ENCODE measurements around the gene MAG.
A peak's percentile ranks its signal among the peaks of the same experiment; 100 is the strongest.

Gene MAG

GRCh38 chr19:35279374-35279773 is 12.6 kb upstream of the MAG start:
- no peak for ATAC-seq
- TF ChIP-seq BACH2 (CRISPR knock-in tag; IDR thresholded peaks at IDR 0.05; ENCODE audit: borderline replicate concordance) (no peak), PPARA (CRISPR knock-in tag; IDR thresholded peaks at IDR 0.05; ENCODE audit: borderline replicate concordance) (no peak), ZFP3 (CRISPR knock-in tag; IDR thresholded peaks at IDR 0.05) (no peak), SNAI2 (CRISPR knock-in tag; IDR thresholded peaks at IDR 0.05) (no peak), ZC3H10 (CRISPR knock-in tag; IDR thresholded peaks at IDR 0.05) (no peak), RARB (CRISPR knock-in tag; IDR thresholded peaks at IDR 0.05) (no peak), OSR1 (CRISPR knock-in tag; IDR thresholded peaks at IDR 0.05) (no peak), ZNF70 (CRISPR knock-in tag; IDR thresholded peaks at IDR 0.05) (no peak), TCF4 (CRISPR knock-in tag; IDR thresholded peaks at IDR 0.05; ENCODE audit: borderline replicate concordance) (no peak), ISL1 (CRISPR knock-in tag; IDR thresholded peaks at IDR 0.05) (no peak), ARNTL (CRISPR knock-in tag; IDR thresholded peaks at IDR 0.05; ENCODE audit: borderline replicate concordance, low read depth) (no peak), ZNF8 (CRISPR knock-in tag; IDR thresholded peaks at IDR 0.05) (no peak), CSRNP3 (CRISPR knock-in tag; IDR thresholded peaks at IDR 0.05) (no peak), GLIS3 (CRISPR knock-in tag; IDR thresholded peaks at IDR 0.05) (no peak), CSDC2 (CRISPR knock-in tag; IDR thresholded peaks at IDR 0.05) (no peak), PATZ1 (CRISPR knock-in tag; IDR thresholded peaks at IDR 0.05; ENCODE audit: borderline replicate concordance) (no peak), ZFP30 (CRISPR knock-in tag; IDR thresholded peaks at IDR 0.05) (no peak), ZNF565 (CRISPR knock-in tag; conservative IDR thresholded peaks at IDR 0.05; ENCODE audit: low read depth) (no peak)
- TF ChIP-seq, protein P1, sequence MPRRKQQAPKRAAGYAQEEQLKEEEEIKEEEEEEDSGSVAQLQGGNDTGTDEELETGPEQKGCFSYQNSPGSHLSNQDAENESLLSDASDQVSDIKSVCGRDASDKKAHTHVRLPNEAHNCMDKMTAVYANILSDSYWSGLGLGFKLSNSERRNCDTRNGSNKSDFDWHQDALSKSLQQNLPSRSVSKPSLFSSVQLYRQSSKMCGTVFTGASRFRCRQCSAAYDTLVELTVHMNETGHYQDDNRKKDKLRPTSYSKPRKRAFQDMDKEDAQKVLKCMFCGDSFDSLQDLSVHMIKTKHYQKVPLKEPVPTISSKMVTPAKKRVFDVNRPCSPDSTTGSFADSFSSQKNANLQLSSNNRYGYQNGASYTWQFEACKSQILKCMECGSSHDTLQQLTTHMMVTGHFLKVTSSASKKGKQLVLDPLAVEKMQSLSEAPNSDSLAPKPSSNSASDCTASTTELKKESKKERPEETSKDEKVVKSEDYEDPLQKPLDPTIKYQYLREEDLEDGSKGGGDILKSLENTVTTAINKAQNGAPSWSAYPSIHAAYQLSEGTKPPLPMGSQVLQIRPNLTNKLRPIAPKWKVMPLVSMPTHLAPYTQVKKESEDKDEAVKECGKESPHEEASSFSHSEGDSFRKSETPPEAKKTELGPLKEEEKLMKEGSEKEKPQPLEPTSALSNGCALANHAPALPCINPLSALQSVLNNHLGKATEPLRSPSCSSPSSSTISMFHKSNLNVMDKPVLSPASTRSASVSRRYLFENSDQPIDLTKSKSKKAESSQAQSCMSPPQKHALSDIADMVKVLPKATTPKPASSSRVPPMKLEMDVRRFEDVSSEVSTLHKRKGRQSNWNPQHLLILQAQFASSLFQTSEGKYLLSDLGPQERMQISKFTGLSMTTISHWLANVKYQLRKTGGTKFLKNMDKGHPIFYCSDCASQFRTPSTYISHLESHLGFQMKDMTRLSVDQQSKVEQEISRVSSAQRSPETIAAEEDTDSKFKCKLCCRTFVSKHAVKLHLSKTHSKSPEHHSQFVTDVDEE (CRISPR knock-in tag; IDR thresholded peaks at IDR 0.05), result no peak
- TF ChIP-seq, protein P2, sequence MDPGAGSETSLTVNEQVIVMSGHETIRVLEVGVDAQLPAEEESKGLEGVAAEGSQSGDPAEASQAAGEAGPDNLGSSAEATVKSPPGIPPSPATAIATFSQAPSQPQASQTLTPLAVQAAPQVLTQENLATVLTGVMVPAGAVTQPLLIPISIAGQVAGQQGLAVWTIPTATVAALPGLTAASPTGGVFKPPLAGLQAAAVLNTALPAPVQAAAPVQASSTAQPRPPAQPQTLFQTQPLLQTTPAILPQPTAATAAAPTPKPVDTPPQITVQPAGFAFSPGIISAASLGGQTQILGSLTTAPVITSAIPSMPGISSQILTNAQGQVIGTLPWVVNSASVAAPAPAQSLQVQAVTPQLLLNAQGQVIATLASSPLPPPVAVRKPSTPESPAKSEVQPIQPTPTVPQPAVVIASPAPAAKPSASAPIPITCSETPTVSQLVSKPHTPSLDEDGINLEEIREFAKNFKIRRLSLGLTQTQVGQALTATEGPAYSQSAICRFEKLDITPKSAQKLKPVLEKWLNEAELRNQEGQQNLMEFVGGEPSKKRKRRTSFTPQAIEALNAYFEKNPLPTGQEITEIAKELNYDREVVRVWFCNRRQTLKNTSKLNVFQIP (CRISPR knock-in tag; IDR thresholded peaks at IDR 0.05; ENCODE audit: borderline replicate concordance, low read depth), result no peak

DNA sequence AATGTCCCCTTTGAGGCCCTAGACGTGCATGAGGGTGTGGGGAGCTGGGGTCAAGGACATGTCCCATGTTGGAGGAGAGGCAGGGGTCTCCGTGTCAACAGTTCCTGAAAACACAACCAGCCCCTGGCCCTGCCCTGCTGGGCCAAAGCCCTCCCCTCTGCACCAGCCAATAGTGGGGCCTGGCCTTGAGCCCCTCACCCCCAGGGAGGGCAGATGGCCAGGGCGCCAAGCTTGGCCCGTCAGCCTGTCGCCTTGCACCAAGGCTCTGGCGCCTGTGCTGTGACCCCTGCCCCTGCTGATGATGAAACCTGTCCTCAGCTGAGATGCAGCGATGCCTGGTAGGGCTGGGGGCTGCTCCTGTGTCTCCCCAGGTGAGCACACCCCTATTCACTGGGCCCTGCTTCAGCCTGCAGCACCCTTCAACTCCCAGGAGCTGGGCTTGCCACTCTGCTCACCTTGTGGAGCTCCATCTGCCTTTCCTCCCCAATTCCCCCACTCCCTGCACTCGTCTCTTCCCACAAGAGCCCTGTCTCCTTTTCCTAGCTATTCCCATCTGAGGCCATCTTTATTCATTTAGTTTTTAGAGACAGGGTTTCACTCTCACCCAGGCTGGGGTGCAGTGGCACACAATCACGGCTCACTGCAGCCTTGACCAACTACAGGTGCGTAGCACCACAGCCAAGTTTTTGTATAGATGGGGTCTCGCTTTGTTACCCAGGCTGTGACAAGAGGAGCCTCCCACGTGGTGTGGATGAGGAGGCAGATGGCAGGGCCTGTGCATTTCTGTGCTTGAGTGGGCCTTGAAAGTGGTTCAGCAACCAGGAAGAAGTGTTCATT is 11.8 kb upstream of the MAG start:
- TF ChIP-seq BACH2 (CRISPR knock-in tag; IDR thresholded peaks at IDR 0.05; ENCODE audit: borderline replicate concordance) (no peak), PPARA (CRISPR knock-in tag; IDR thresholded peaks at IDR 0.05; ENCODE audit: borderline replicate concordance) (no peak), TCF4 (CRISPR knock-in tag; IDR thresholded peaks at IDR 0.05; ENCODE audit: borderline replicate concordance) (no peak), CSDC2 (CRISPR knock-in tag; IDR thresholded peaks at IDR 0.05) (no peak), ESRRG (CRISPR knock-in tag; IDR thresholded peaks at IDR 0.05) (no peak), ZFP30 (CRISPR knock-in tag; IDR thresholded peaks at IDR 0.05) (no peak)
- ATAC-seq, result no peak

GRCh38 chr19:35281303-35281702 is 10.7 kb upstream of the MAG start:
- no peak for TF ChIP-seq ZNF8 (CRISPR knock-in tag; IDR thresholded peaks at IDR 0.05)
- no peak for TF ChIP-seq ZFP30 (CRISPR knock-in tag; IDR thresholded peaks at IDR 0.05)
- no peak for TF ChIP-seq ZNF70 (CRISPR knock-in tag; IDR thresholded peaks at IDR 0.05)
- TF ChIP-seq, protein P2 (CRISPR knock-in tag; IDR thresholded peaks at IDR 0.05; ENCODE audit: borderline replicate concordance, low read depth), result no peak
- no peak for TF ChIP-seq OSR1 (CRISPR knock-in tag; IDR thresholded peaks at IDR 0.05)
- no peak for TF ChIP-seq PPARA (CRISPR knock-in tag; IDR thresholded peaks at IDR 0.05; ENCODE audit: borderline replicate concordance)
- no peak for TF ChIP-seq ARNTL (CRISPR knock-in tag; IDR thresholded peaks at IDR 0.05; ENCODE audit: borderline replicate concordance, low read depth)
- TF ChIP-seq SNAI2 (CRISPR knock-in tag; IDR thresholded peaks at IDR 0.05), result no peak
- no peak for TF ChIP-seq TOX (CRISPR knock-in tag; IDR thresholded peaks at IDR 0.05; ENCODE audit: borderline replicate concordance)
- TF ChIP-seq GLIS3 (CRISPR knock-in tag; IDR thresholded peaks at IDR 0.05), result no peak
- TF ChIP-seq, protein P1 (CRISPR knock-in tag; IDR thresholded peaks at IDR 0.05), result no peak
- TF ChIP-seq BACH2 (CRISPR knock-in tag; IDR thresholded peaks at IDR 0.05; ENCODE audit: borderline replicate concordance), result no peak

More at GRCh38 chr19:35281303-35281702, 10.7 kb upstream of the MAG start:
- peak; percentile 37 for ATAC-seq

Data from SK-N-SH treated with all-trans-retinoic acid at 6 μM for 48 hours (cell line).